Esophagus muscularis mucosa (tissue), 4 donors: ENCODE results near the gene NEUROG3. TPM values are rescaled to one million over a fixed set of nuclear protein-coding genes. Genes with fewer than 3 reads are reported as not detected.

Experiments used
- DNase-seq: peaks from one replicate; pipeline ENCODE4 v3.0.0-alpha.2; 2017; ENCODE audit errors: extremely low spot score
- H3K27ac ChIP-seq, 4 donors: fragments of 200-600 bp; sonication (generic); replicated peaks in 1 of 4; 1 replicate in 3 of 4; 2 replicates in 1 of 4; pipeline ENCODE4 v1.5.1; 2016 to 2019; ENCODE audit warnings: mild to moderate bottlenecking in 1 of 4
- H3K27me3 ChIP-seq, 4 donors: fragments of 200-600 bp; sonication (generic); one replicate each; pipeline versions ENCODE4 v1.5.1 to v1.6.0; 2016 to 2019
- H3K36me3 ChIP-seq, 4 donors: fragments of 200-600 bp; sonication (generic); one replicate each; pipeline ENCODE4 v1.5.1; 2016 to 2019
- H3K4me1 ChIP-seq, 4 donors: fragments of 200-600 bp; sonication (generic); one replicate each; pipeline ENCODE4 v1.5.1; 2016 to 2019
- H3K4me3 ChIP-seq, 4 donors: fragments of 200-600 bp; sonication (generic); 1 replicate in 2 of 4; 2 replicates in 2 of 4; pipeline ENCODE4 v1.5.1; 2016 to 2019; ENCODE audit warnings: mild to moderate bottlenecking in 4 of 4, moderate library complexity in 1 of 4
- H3K9me3 ChIP-seq, 4 donors: fragments of 200-600 bp; sonication (generic); 1 replicate in 3 of 4; 2 replicates in 1 of 4; pipeline ENCODE4 v1.5.1; 2016 to 2019
- EP300 ChIP-seq: sonication (generic); formaldehyde crosslinking; IDR thresholded peaks from one replicate; pipeline ENCODE4 v1.6.1; 2017; ENCODE audit warnings: antibody characterized with exemption
- POLR2A ChIP-seq: fragments of 450-650 bp; IDR thresholded peaks from one replicate; pipeline ENCODE4 v1.6.1; 2017; ENCODE audit warnings: antibody characterized with exemption, moderate library complexity, mild to moderate bottlenecking, low read depth
- POLR2AphosphoS5 ChIP-seq, 2 donors: sonication (generic); formaldehyde crosslinking; IDR thresholded peaks; one replicate each; pipeline ENCODE4 v1.6.1; 2017; ENCODE audit warnings: antibody characterized with exemption in 2 of 2
- WGBS: methylation state at CpG from one replicate; pipeline ENCODE4 v1.1.5; 2018; 5-methylcytosine and 5-hydroxymethylcytosine counted together
- intact Hi-C: fragments of 100-400 bp; cut with DNase I; formaldehyde crosslinking; loops from one replicate; pipeline ENCODE4 v1.15.1; 2023
- total RNA-seq, 4 donors: library from RNA; depleted of rRNA; stranded (reverse); fragments of >200 nt; gene quantifications; one replicate each; pipeline versions ENCODE4 v1.1.0 to v1.2.1, GENCODE V29; 2016
- TF ChIP-seq, protein P1 (sequence below), 3 experiments: fragments of 200-600 bp in 2 of 3; fragments of 450-650 bp in 1 of 3; sonication (generic) in 2 of 3; IDR thresholded peaks; one replicate each; pipeline ENCODE4 v1.5.1; 2017 to 2019; ENCODE audit warnings: antibody characterized with exemption in 3 of 3, mild to moderate bottlenecking in 2 of 3, moderate library complexity in 1 of 3

The NEUROG3 gene
- total RNA-seq, 4 donors from 2014 or later, result 0.66 TPM; not detected in 3

DNA sequence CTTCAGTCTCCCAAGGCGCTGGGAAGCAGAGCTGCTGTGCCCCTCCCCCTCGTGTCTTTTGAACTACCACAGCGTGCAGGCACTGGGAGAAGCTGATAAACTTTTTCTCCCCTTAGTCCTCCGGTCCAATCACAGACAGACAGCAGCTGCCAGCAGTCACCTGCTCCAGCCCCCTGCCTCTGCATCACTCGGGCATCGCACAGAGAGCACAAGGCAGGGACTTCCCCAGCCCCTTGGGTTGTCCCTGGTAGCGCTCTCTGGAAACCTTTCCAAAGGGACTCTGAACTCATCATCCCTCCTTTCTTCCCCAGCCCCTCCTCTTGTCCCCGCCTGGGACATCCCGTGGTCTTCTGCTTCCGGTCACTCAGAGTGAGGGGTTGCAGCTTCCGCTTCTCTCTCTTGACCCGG lies 1.4 kb upstream of the NEUROG3 start:
- intact Hi-C loops, result no loop called here
- peaks cover 0 to 99% (median 46%) of the 10 kb centered on the region in 4 donors for H3K27me3 ChIP-seq
- TF ChIP-seq POLR2A (no peak), POLR2AphosphoS5 (IDR thresholded peaks at IDR 0.05) (no peak), EP300 (no peak)
- TF ChIP-seq, protein P1, sequence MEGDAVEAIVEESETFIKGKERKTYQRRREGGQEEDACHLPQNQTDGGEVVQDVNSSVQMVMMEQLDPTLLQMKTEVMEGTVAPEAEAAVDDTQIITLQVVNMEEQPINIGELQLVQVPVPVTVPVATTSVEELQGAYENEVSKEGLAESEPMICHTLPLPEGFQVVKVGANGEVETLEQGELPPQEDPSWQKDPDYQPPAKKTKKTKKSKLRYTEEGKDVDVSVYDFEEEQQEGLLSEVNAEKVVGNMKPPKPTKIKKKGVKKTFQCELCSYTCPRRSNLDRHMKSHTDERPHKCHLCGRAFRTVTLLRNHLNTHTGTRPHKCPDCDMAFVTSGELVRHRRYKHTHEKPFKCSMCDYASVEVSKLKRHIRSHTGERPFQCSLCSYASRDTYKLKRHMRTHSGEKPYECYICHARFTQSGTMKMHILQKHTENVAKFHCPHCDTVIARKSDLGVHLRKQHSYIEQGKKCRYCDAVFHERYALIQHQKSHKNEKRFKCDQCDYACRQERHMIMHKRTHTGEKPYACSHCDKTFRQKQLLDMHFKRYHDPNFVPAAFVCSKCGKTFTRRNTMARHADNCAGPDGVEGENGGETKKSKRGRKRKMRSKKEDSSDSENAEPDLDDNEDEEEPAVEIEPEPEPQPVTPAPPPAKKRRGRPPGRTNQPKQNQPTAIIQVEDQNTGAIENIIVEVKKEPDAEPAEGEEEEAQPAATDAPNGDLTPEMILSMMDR (IDR thresholded peaks at IDR 0.05), result no peak
- DNase-seq, result no peak
- H3K4me3 ChIP-seq, result no peak overlapping the region
- H3K4me1 ChIP-seq, result peaks cover 5 to 36% (median 32%) of the 10 kb centered on the region in 4 donors
- no peaks in the 10 kb centered on the region for H3K9me3 ChIP-seq
- no peak overlapping the region for H3K27ac ChIP-seq
- H3K36me3 ChIP-seq, result no peaks in the 10 kb centered on the region
- WGBS, result 2% methylated on average over 12 of the region's 12 CpGs

DNA sequence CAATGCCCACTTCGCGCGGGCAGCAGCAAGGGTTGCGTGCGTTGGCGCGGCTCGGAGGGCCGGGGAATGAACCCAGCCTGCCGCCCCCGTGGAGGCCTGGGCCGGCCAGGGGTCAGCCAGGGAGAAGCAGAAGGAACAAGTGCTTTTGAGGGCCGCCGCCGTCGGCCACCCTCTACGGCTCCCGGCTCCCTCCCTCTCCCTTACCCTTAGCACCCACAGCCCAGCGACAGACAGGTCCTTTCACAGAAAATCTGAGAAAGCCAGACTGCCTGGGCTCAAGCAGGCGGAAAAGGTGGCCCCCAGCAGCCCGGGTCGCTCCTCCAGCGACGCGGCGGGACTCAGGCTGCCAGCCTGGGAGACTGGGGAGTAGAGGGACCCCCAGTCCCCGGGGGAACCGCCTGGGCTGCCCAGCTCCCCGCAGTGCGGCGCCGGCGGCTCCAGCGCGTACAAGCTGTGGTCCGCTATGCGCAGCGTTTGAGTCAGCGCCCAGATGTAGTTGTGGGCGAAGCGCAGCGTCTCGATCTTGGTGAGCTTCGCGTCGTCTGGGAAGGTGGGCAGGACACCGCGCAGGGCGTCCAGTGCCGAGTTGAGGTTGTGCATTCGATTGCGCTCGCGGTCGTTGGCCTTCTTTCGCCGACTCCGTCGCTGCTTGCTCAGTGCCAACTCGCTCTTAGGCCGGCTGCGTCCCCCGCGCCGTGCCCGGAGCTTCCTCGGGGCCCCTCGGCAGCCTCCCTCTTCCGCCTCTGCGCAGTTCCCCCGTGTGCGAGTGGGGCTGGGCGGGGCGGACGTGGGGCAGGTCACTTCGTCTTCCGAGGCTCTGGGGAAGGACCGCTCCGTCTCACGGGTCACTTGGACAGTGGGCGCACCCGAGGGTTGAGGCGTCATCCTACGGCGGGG lies 815 bp downstream of the NEUROG3 start:
- no peaks in the 10 kb centered on the region for H3K9me3 ChIP-seq
- peaks cover 0 to 99% (median 61%) of the 10 kb centered on the region in 4 donors for H3K27me3 ChIP-seq
- TF ChIP-seq POLR2AphosphoS5 (IDR thresholded peaks at IDR 0.05), result no peak
- no peak for TF ChIP-seq EP300
- TF ChIP-seq, protein P1 (IDR thresholded peaks at IDR 0.05), result no peak
- TF ChIP-seq POLR2A, result no peak
- peaks cover 5 to 42% (median 34%) of the 10 kb centered on the region in 4 donors for H3K4me1 ChIP-seq
- intact Hi-C loops, result no loop called here
- no peak overlapping the region for H3K27ac ChIP-seq
- H3K36me3 ChIP-seq, result no peaks in the 10 kb centered on the region
- 0% methylated on average over 10 of the region's 85 CpGs for WGBS
- peak overlapping the region; percentile 31 to 41 (median 38) for H3K4me3 ChIP-seq
- DNase-seq, result no peak

DNA sequence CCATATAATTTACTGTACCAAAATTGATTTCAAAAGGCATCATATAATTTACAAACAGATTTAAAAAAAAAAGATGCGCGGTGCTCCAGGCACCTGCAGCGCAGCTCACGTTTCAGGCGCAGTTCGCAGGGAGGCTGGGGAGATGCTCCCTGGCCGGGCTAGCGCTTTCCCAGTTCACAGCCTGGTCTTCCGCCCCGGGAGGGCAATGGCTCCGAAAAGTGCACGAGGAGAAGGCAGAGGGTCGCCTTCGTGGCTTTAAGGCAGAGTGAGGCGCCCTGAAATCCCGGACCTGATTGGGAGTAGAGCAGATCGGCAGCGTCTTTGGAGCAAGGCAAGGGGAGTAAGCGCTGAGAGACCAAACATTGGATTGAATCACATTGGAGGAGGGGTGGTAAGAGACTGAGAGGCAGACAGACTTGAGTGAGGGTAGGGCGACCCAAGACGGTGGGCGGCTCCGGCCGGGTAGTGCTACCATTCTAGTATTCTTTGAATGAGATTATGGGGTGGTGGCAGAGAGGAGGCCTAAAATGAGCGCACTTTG lies 1.5 kb downstream of the NEUROG3 start:
- intact Hi-C loops, result no loop called here
- H3K27me3 ChIP-seq, result peaks cover 0 to 99% (median 61%) of the 10 kb centered on the region in 4 donors
- H3K9me3 ChIP-seq, result no peaks in the 10 kb centered on the region
- no peak for DNase-seq
- 2% methylated on average over 25 of the region's 25 CpGs for WGBS
- no peak overlapping the region for H3K4me3 ChIP-seq
- TF ChIP-seq, protein P1 (IDR thresholded peaks at IDR 0.05), result no peak
- TF ChIP-seq POLR2AphosphoS5 (IDR thresholded peaks at IDR 0.05) (no peak), EP300 (no peak), POLR2A (no peak)
- no peak overlapping the region for H3K27ac ChIP-seq
- no peaks in the 10 kb centered on the region for H3K36me3 ChIP-seq
- H3K4me1 ChIP-seq, result peaks cover 5 to 42% (median 34%) of the 10 kb centered on the region in 4 donors

DNA sequence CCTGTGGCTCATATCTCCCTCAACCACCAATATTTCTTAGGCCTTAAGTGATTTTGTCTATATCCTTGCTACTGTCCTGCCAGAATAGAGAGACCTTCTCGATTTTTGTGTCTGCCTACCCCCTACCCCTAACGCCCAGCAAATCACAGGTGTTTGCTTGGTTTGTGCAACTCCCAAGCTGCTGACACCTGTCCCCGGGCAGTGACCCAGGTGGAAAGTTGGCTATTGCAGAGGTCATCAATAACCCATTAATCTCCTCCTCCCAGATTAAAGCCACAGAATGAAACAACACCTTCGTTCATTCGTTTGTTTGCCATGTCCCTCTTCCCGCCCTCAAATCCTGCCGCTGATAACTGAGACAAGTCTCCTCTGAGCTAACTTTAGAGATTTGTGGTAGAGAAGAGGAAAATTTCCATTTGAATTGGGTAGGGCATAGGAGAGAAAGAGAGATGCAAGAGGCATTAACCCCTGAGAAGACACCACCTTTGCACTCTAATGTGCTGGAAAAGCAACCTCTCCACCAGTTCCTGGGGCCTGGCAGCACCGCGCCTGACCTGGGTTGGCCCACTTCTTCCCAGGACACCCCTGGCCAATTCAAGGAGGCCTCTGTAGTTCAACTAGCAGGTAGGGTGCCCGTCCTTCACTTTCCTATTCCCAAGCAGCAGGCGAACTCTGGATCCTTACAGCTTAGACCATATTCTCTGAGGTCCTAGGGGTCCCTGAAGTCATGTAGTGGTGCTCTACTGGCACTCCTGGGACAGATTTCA lies 3.0 kb downstream of the NEUROG3 start:
- TF ChIP-seq EP300, result no peak
- no peak for TF ChIP-seq POLR2A
- TF ChIP-seq, protein P1 (IDR thresholded peaks at IDR 0.05), result no peak
- TF ChIP-seq POLR2AphosphoS5 (IDR thresholded peaks at IDR 0.05), result no peak
- intact Hi-C loops, result no loop called here
- Histone ChIP-seq H3K9me3 (no peaks in the 10 kb centered on the region), H3K4me3 (no peak overlapping the region), H3K4me1 (peaks cover 5 to 42% (median 34%) of the 10 kb centered on the region in 4 donors), H3K27me3 (peaks cover 0 to 100% (median 56%) of the 10 kb centered on the region in 4 donors), H3K36me3 (no peaks in the 10 kb centered on the region), H3K27ac (no peak overlapping the region)
- no peak for DNase-seq
- 15% methylated on average over 11 of the region's 11 CpGs for WGBS
